Stomach (tissue), 4 donors: ENCODE data around the gene PSMB5.

Experiments
- EP300 ChIP-seq: sonication (generic); formaldehyde crosslinking; IDR thresholded peaks from one replicate; pipeline ENCODE4 v1.6.1; 2017; ENCODE audit warnings: antibody characterized with exemption
- POLR2A ChIP-seq, 4 donors: fragments of 450-650 bp; IDR thresholded peaks; one replicate each; pipeline ENCODE4 v1.6.1; 2016; ENCODE audit warnings: antibody characterized with exemption in 4 of 4, control low read depth in 2 of 4, mild to moderate bottlenecking in 1 of 4, moderate library complexity in 1 of 4
- POLR2AphosphoS5 ChIP-seq, 3 donors: sonication (generic); formaldehyde crosslinking; IDR thresholded peaks; one replicate each; pipeline ENCODE4 v1.6.1; 2016; ENCODE audit warnings: antibody characterized with exemption in 3 of 3
- TF ChIP-seq, protein P1 (sequence below), 7 experiments: fragments of 450-650 bp in 4 of 7; fragments of 200-600 bp in 3 of 7; sonication (generic) in 3 of 7; IDR thresholded peaks; one replicate each; pipeline ENCODE4 v1.5.1; 2016 to 2019; ENCODE audit warnings: antibody characterized with exemption in 7 of 7, control low read depth in 2 of 7, mild to moderate bottlenecking in 1 of 7

- TF ChIP-seq, protein P1, sequence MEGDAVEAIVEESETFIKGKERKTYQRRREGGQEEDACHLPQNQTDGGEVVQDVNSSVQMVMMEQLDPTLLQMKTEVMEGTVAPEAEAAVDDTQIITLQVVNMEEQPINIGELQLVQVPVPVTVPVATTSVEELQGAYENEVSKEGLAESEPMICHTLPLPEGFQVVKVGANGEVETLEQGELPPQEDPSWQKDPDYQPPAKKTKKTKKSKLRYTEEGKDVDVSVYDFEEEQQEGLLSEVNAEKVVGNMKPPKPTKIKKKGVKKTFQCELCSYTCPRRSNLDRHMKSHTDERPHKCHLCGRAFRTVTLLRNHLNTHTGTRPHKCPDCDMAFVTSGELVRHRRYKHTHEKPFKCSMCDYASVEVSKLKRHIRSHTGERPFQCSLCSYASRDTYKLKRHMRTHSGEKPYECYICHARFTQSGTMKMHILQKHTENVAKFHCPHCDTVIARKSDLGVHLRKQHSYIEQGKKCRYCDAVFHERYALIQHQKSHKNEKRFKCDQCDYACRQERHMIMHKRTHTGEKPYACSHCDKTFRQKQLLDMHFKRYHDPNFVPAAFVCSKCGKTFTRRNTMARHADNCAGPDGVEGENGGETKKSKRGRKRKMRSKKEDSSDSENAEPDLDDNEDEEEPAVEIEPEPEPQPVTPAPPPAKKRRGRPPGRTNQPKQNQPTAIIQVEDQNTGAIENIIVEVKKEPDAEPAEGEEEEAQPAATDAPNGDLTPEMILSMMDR (IDR thresholded peaks at IDR 0.05) = no peak
- TF ChIP-seq POLR2AphosphoS5 (IDR thresholded peaks at IDR 0.05) = no peak
- no peak for TF ChIP-seq EP300
- TF ChIP-seq POLR2A (IDR thresholded peaks at IDR 0.05) = no peak
Measured at GRCh38 chr14:23021434-23021833, 13.3 kb downstream of the PSMB5 start.
